ENCODE results near the gene SLC39A5. TPM values are rescaled to one million over a fixed set of nuclear protein-coding genes. Genes with fewer than 3 reads are reported as not detected.

The SLC39A5 gene
- total RNA-seq, 1 donor from 2014 or later: 0.54 TPM

DNA sequence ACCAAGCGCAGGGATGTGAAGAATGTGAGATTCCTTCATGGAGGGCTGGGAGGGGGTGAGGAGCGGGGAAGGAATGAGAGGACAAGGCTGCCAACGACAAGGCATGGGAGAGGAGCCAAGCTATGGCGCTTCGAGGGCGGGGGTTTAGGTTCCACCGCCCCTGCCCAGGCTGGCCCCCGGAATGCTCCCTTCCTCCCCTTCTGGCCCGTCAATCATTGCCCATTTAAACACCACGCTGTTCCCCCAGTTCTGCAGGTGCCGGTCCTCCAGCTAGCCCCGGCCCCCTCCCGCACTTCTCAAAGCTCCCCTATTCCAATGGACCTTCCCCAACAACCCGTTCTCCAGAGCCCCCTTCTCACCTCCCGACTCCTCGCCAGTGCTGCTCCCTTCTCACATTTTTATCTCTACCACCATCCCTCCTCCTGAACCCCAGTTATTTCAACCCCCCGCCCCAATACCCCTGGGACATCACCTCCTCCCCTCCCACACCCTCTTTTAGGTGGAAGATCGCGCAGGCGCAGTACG, 8.6 kb upstream of the SLC39A5 start:
- TF ChIP-seq, protein P1, sequence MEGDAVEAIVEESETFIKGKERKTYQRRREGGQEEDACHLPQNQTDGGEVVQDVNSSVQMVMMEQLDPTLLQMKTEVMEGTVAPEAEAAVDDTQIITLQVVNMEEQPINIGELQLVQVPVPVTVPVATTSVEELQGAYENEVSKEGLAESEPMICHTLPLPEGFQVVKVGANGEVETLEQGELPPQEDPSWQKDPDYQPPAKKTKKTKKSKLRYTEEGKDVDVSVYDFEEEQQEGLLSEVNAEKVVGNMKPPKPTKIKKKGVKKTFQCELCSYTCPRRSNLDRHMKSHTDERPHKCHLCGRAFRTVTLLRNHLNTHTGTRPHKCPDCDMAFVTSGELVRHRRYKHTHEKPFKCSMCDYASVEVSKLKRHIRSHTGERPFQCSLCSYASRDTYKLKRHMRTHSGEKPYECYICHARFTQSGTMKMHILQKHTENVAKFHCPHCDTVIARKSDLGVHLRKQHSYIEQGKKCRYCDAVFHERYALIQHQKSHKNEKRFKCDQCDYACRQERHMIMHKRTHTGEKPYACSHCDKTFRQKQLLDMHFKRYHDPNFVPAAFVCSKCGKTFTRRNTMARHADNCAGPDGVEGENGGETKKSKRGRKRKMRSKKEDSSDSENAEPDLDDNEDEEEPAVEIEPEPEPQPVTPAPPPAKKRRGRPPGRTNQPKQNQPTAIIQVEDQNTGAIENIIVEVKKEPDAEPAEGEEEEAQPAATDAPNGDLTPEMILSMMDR (IDR thresholded peaks at IDR 0.05): no peak
- TF ChIP-seq EZH2 (IDR thresholded peaks at IDR 0.05) (no peak), EZH2phosphoT487 (IDR thresholded peaks at IDR 0.05) (no peak)

DNA sequence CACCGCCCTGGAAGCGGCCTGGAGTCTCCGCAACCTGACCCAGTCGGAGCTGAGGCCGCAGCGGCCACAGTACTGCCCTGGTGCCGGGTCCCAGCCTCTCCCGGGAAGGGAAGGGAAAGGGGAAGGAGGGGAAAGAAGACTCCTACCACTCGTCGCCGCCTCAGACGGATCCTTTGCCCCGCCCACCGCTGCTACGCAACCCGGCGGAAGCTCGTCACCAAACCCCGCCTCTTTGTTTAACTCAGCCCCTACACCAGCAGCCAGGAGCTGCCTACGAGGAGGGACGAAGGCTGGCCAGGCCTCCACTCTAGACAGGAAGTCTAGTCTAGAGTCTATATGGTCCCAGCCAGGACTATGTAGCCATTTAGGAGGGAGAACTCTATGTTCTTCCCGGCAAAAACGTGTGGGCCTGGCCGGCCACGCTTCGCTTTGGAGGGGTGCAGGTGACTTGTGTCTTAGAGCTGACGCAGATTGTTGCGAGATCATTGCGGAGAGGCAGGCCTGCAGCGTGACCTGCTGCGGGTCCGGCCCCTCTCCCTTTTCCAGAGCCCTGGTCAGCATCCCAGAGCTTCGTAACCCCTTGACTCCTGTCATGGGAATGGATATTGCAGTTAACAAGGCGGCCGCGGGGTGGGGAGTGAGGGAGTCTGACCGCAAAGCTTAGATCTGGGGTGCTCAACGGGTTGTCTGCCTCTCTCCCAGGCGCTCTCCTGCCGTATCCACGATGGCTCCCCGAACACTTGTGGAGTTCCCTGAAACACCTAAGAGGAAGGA, 7.9 kb upstream of the SLC39A5 start, which contains the start of gene RNF41:
RNF41 (minus strand) TSS at position 166 of the 774 bp plus-strand sequence. CDS start 7,875 bp downstream, outside the sequence.
- H2AFZ ChIP-seq (replicated peaks): peak within 1 kb of the TSS; percentile 55
- H3K27ac ChIP-seq: peak within 1 kb of the TSS; percentile 94

More for the DNA sequence above, 8.6 kb upstream of the SLC39A5 start:
- no peaks in the 10 kb centered on the region for H3K9me3 ChIP-seq (ENCODE audit: low read depth)
- DNase-seq (ENCODE audit: low spot score): peak; percentile 84
- Mint-ChIP-seq H3K4me3 (peak overlapping the region; percentile 98), H3K27me3 (ENCODE audit: insufficient read depth, low read depth) (peaks cover 3% of the 10 kb centered on the region), H3K4me1 (peaks cover 36% of the 10 kb centered on the region), H3K36me3 (peaks cover 9% of the 10 kb centered on the region), H3K9me3 (peaks cover 2% of the 10 kb centered on the region), H3K27ac (peak overlapping the region; percentile 97)
- no peaks in the 10 kb centered on the region for H3K27me3 ChIP-seq
- peak overlapping the region; percentile 94 for H3K27ac ChIP-seq
- H3F3A ChIP-seq (ENCODE audit: low read depth): peaks cover 36% of the 10 kb centered on the region
- peaks cover 69% of the 10 kb centered on the region for H3K79me2 ChIP-seq (ENCODE audit: low read depth)
- H3K9ac ChIP-seq: peak overlapping the region; percentile 71
- H3K36me3 ChIP-seq: no peaks in the 10 kb centered on the region
- H2AFZ ChIP-seq (replicated peaks): peak overlapping the region; percentile 55
- H3K4me2 ChIP-seq: peak overlapping the region; percentile 98
- peaks cover 12% of the 10 kb centered on the region for H4K20me1 ChIP-seq (ENCODE audit: low read depth)
- peaks cover 22% of the 10 kb centered on the region for H3K4me1 ChIP-seq
- H3K4me3 ChIP-seq: peak overlapping the region; percentile 96

DNA sequence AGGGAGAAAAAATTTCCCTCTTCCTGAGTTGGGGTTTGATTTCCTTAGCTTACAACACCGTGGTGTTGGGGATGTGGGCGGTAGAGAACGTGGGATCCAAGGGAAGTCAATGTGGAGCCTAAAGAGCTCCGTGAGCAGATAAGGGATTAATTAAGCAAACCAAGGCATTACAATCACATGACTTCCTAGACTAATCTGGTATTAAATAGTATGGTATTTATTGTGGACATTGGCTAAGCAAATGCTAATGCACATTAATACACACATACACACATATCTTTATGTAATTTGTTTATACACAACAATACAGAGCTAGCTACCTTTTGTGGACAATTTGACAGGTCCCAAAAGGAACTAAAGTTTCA, 7.3 kb upstream of the SLC39A5 start:
- Mint-ChIP-seq H3K9me3 (no peaks in the 10 kb centered on the region), H3K4me3 (peak overlapping the region; percentile 98), H3K27ac (peak overlapping the region; percentile 97), H3K36me3 (peaks cover 4% of the 10 kb centered on the region), H3K27me3 (ENCODE audit: insufficient read depth, low read depth) (peaks cover 5% of the 10 kb centered on the region), H3K4me1 (peaks cover 36% of the 10 kb centered on the region)
- H3F3A ChIP-seq (ENCODE audit: low read depth): peaks cover 36% of the 10 kb centered on the region
- peak overlapping the region; percentile 94 for H3K27ac ChIP-seq
- peaks cover 57% of the 10 kb centered on the region for H3K79me2 ChIP-seq (ENCODE audit: low read depth)
- H3K27me3 ChIP-seq: no peaks in the 10 kb centered on the region
- H4K20me1 ChIP-seq (ENCODE audit: low read depth): peaks cover 12% of the 10 kb centered on the region
- H3K9me3 ChIP-seq (ENCODE audit: low read depth): no peaks in the 10 kb centered on the region
- peak overlapping the region; percentile 55 for H3K9ac ChIP-seq
- H3K4me1 ChIP-seq: peaks cover 22% of the 10 kb centered on the region
- H3K4me3 ChIP-seq: peak overlapping the region; percentile 96
- no peak overlapping the region for H2AFZ ChIP-seq (replicated peaks)
- DNase-seq (ENCODE audit: low spot score): no peak
- no peak for TF ChIP-seq EZH2 (IDR thresholded peaks at IDR 0.05)
- no peak for TF ChIP-seq EZH2phosphoT487 (IDR thresholded peaks at IDR 0.05)
- TF ChIP-seq, protein P1 (IDR thresholded peaks at IDR 0.05): no peak
- H3K4me2 ChIP-seq: peak overlapping the region; percentile 98
- H3K36me3 ChIP-seq: no peaks in the 10 kb centered on the region

More for the DNA sequence above, 7.9 kb upstream of the SLC39A5 start, which contains the start of gene RNF41:
- no peaks in the 10 kb centered on the region for H3K9me3 ChIP-seq (ENCODE audit: low read depth)
- peaks cover 3% of the 10 kb centered on the region for H3K27me3 Mint-ChIP-seq (ENCODE audit: insufficient read depth, low read depth)
- peak within 1 kb of the TSS; percentile 98 for H3K4me2 ChIP-seq
- peak; percentile 98 for DNase-seq (ENCODE audit: low spot score)
- no peaks in the 10 kb centered on the region for H3K27me3 ChIP-seq
- H3K36me3 ChIP-seq: no peaks in the 10 kb centered on the region
- H3K36me3 Mint-ChIP-seq: peaks cover 5% of the 10 kb centered on the region
- H3K4me1 Mint-ChIP-seq: peaks cover 36% of the 10 kb centered on the region
- H3K79me2 ChIP-seq (ENCODE audit: low read depth): peaks cover 62% of the 10 kb centered on the region
- H3K4me3 Mint-ChIP-seq: peak within 1 kb of the TSS; percentile 98
- H3K4me1 ChIP-seq: peaks cover 22% of the 10 kb centered on the region
- peak within 1 kb of the TSS; percentile 71 for H3K9ac ChIP-seq
- no peaks in the 10 kb centered on the region for H3K9me3 Mint-ChIP-seq
- H3F3A ChIP-seq (ENCODE audit: low read depth): peaks cover 36% of the 10 kb centered on the region
- TF ChIP-seq, protein P1 (IDR thresholded peaks at IDR 0.05): peak; percentile 24
- no peak for TF ChIP-seq EZH2 (IDR thresholded peaks at IDR 0.05)
- no peak for TF ChIP-seq EZH2phosphoT487 (IDR thresholded peaks at IDR 0.05)
- H4K20me1 ChIP-seq (ENCODE audit: low read depth): peaks cover 12% of the 10 kb centered on the region
- peak within 1 kb of the TSS; percentile 96 for H3K4me3 ChIP-seq
- H3K27ac Mint-ChIP-seq: peak within 1 kb of the TSS; percentile 97

Data from neural progenitor cell (in vitro differentiated cells).